Stimulated activated CD8-positive, alpha-beta memory T cell treated with anti-CD3 and anti-CD28 coated beads, Interleukin-15, amount 100 ng/mL, for 1 hour (primary cell): ENCODE data around the gene ITPR2.
"Not testable (repeated sequence)": the region's sequence is repeated elsewhere in the genome, so short reads cannot be mapped to it uniquely, and the experiment has no call there.

Experiments
- DNase-seq: peaks from one replicate; pipeline ENCODE4 v3.0.0-alpha.2; 2020; ENCODE audit warnings: low read depth

The ITPR2 gene

DNA sequence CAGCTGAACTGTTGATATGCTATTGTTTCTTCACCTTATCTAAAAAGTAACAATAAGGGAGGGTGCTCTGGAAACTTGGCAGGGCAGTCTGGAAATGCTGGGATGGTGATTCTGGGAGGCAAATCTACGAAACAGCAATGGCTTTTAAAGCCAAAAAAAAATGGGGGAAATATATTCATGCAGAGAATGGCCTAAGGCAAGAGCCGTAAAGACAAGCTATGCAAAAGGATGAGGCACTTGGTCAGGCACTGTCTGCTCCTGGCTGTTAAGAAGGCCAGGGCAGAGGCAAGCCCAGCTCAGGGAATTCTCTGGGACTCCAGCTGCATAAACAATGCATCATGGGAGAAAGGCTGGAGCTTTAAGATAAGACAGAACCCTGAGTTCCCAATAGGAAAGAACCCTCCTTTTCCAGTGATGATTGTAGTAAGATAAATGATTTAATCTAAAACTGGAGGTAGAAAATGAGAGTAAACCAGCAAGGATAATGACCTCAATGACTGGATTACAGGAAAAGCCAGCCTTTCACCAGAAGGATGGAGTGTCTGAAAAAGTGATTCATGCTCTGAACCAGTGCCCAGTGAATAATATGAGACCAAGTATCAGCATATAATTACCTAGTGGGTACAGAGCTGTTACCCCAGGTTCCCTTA lies 46.0 kb downstream of the ITPR2 start:
- DNase-seq = no peak

DNA sequence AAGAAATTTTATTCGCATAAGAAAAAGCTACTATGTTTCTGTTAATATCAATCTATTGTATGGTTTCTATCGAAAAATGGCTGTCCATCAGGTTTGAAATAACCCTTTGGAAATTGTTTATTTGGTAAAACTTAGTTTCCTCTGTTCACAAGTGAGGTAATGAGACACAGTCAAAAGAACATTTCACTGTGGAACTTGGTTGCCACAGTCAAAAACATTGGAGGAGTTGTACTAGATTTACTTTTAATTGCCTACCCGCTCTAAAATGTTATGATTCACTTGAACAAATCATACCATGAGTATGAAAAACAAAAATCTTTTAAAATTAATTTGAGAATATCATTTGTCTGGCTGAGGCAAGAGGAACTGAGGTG lies 46.5 kb downstream of the ITPR2 start:
- DNase-seq = no peak

DNA sequence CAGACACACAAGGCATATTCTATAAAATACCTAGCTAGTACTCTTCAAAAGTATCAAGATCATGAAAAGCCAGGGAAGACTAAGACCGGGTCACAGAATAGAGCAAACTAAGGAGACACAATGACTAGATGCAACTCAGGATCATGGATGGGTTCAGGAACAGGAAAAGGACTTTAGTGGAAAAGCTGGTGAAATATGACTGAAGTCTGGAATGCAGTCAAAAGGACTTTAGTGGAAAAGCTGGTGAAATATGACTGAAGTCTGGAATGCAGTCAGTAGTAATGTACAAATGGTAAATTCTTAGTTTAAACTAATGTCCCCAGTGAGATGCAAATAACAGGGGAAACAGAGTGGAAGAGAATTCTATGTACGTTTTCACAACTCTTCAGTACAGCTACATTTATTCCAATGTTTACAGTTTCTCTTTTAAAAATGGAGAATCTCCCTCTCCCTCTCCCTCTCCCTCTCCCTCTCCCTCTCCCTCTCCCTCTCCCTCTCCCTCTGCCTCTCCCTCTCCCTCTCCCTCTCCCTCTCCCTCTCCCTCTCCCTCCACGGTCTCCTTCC lies 49.1 kb downstream of the ITPR2 start:
- not testable (repeated sequence) for DNase-seq

DNA sequence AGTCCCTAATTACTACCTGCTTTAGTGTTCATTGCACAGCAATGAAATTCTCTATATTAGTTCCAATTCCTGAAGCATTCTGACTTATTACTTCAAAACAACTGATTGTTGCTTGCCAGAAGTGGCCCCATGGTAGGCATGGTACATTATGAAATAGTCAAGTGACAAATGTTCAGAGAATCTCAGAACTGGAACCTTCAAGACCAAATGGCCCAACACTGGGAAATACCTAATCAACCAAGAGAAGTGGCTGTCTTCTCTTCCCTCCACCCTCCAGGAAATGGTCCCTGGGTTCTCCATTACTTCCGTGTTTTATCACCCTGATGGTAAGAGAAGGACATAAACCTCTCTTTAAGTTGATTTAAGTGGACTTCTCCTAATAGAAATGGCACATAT lies 49.9 kb downstream of the ITPR2 start:
- no peak for DNase-seq

DNA sequence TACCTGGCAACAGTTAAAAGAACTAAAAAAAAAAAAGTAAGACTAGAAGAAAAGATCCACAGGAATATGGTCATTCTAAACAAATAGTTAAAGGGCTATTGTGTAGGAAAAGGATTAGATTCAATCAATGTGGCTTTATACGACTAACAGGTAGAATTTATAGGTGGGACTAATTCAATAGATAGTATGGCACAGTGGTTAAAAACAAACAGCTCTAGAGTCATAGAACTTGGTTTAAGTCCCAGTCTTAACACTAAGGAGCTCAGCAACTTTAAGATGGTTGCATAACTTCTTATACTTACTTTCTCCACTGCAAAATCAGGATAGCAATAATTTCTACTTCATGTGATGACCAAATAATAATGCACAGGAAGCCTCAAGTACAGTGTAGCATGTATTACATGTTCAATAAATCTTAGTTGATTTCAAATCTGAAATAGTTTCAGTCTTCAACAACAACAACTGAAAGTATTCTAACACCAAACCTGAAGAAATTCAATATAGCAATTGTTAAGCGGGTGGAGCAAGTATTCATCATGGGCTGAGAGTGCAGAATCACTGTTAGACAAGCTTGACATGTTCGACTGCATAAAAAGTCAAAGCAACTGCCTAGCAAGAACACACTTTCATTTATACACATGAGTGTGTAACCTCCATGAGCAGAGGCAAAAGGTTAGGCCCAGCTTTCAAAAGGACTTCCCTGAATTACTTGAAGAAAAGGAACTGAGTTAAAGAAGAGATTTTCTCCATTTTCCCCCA lies 50.4 kb downstream of the ITPR2 start:
- no peak for DNase-seq

DNA sequence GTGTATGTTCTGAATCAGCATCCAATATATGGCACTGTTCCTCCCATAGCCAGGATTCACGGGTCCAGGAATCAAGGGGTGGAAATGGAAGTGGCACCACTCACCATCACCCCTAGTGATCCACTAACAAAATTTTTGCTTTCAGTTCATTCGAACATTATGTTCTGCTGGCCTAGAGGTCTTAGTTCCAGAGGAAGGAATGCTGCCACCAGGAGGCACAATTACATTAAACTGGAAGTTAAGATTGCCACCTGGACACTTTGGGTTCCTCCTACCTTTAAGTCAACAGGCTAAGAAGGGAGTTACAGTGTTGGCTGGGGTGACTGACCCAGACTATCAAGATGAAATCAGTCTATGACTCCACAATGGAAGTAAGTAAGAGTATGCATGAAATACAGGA lies 52.3 kb downstream of the ITPR2 start:
- DNase-seq = not testable (repeated sequence)

DNA sequence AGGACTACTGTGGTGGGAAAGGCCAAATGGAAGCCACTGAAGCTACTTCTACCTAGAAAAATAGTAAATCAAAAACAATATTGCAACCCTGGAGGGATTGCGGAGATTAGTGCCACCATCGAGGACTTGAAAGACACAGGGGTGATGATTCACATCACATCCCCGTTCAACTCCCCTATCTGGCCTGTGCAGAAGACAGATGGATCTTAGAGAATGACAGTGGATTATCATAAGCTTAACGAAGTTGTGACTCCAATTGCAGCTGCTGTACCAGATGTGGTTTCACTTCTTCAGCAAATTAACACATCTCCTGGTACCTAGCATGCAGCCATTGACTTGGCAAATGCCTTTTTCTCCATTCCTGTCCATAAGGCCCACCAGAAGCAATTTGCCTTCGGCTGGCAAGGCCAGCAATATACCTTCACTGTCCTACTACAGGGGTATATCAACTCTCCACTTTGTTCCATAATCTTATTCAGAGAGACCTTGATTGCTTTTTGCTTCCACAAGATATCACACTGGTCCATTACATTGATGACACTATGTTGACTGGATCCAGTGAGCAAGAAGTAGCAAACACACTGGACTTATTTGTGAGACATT lies 54.7 kb downstream of the ITPR2 start:
- DNase-seq = not testable (repeated sequence)

DNA sequence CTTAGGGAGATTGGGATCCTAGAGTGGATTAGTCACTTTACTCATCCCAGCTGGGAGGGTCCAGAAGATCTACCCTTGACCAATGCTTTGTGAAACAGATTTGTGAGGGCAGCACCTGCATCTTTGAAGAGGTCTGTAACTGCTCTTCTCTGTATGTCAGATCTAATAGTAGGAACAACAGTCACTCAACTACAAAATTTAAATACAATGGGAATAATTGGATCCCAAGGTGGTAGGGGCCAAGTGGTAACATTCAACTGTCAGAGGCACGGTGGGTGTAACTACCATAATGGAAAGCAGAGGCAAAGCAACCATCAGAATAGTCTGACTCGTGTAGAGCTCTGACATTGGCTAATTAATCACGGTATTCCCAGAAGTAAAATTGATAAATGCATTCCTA lies 55.8 kb downstream of the ITPR2 start:
- DNase-seq = no peak

DNA sequence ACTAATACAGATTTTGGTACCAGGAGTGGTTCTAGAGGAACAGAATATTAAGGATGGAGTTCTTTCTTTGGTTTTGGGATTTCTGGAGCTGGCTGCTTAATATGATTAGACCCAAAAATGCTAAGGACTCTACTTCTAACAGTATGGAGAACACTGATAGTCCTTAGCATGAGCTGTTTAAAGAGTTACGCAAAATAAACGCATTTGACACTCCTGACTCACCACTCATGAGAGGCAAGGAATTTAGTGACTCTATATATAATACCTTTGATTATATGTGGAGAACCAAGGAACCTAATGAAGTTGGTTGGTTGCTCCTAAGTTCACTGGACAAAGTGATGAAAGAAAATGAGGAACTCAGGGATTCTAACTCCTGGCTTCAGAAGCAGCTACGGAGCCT lies 57.0 kb downstream of the ITPR2 start:
- not testable (repeated sequence) for DNase-seq

DNA sequence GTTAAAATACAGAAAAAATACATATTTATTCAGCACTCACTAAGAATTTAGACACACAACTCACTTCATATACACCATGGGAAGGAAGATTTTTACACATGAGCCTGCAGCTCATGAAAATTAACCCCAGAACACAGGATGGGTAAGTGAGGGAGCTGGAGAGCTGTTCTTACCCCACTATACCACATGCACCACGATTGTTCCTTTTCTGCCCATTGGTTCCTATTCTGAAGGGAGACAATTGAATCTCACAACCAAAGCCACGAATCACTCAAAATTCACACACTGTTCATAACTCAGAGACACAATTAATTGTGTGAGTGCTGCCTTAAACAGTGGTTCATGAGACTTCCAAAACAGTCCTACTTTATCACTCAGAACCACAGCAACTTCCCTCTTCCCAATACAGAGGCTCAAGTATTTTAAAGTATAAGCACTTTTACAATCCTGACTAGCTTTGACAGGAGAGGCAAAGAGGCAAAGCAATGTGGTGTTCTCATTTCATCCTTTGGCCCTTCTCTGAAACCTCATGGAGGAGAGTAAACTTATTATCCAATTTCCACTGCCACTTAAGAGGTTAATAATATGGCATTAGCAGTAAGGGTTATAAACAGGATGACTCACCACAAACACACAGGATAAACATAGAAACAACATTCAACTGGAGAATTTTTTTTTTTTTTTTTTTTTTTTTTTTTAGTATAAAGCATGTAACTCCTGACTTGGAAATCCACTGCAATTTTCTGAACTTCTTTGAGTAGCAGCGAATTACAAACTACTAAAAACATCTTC lies 59.5 kb downstream of the ITPR2 start:
- DNase-seq = no peak

DNA sequence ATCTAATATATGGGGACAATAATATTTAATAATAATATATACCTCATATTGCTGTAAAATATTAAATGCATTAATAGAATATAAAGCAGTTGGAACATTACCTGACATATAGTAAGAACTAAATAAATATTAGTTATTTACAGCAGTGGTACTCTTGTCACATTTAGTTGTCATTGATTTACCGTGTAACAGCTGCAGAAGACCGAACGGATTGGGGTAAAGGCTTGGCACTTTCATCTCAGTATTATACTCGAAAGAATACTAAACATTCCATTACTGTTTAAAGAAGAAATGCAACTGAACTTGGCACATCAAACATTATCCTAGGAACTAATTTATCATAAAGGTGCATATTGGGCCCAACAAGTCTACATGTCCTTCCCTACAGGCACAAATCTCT lies 61.1 kb downstream of the ITPR2 start:
- no peak for DNase-seq

DNA sequence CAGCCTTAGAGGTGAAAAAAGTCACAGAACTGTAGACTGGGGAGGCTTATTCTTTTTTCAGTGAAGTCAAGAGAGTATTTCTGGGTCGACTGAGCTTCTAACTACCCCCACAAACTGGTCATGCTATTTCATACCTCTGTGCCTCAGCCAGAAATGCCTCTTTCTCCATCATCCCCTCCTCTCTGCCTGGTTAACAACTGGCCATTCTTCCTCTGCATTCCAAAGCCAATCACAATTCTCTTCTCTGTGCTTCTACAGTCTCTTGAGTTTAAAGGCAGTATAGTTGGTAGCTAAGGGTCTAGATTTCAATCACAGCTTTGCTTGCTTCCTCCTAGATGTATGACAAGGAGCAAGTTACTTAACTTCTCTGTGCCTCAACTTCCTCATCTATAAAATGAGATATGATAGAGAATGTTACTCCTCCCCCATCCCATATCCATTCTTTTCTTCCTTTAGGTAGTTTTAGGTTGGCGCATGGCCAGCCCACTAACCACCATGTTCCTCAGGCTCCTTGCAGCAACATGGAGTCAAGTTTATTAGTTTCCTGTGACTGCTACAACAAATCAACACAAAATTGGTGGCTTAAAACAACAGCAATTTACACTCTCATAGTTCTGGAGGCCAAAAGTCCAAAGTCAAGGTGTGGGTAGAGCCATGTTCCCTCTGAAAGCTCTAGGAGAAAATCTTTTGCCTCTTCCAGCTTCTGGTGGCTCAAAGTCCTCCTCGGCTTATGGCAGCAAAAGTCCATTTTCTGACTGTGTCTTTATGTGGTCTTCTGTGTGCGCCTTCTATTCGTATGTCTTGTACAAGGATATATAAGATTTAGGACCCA lies 62.5 kb downstream of the ITPR2 start:
- DNase-seq = no peak

DNA sequence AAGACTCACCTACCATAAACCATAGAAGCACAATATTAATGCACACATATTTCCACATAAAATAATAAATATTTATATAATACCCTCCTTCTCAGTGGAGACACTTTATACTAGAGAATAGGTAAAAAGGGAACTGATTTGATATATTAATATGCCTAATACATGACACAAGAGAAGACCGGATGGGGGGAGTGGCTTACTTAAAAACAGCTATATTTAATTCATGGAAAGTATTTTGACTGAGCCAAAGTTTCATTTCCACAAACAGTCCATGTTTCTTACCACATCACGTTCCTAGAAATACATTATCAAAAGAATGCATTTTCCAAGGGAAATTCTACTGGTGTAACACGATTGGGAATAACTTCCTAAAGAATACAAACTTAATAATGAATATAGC lies 63.4 kb downstream of the ITPR2 start:
- DNase-seq = no peak

DNA sequence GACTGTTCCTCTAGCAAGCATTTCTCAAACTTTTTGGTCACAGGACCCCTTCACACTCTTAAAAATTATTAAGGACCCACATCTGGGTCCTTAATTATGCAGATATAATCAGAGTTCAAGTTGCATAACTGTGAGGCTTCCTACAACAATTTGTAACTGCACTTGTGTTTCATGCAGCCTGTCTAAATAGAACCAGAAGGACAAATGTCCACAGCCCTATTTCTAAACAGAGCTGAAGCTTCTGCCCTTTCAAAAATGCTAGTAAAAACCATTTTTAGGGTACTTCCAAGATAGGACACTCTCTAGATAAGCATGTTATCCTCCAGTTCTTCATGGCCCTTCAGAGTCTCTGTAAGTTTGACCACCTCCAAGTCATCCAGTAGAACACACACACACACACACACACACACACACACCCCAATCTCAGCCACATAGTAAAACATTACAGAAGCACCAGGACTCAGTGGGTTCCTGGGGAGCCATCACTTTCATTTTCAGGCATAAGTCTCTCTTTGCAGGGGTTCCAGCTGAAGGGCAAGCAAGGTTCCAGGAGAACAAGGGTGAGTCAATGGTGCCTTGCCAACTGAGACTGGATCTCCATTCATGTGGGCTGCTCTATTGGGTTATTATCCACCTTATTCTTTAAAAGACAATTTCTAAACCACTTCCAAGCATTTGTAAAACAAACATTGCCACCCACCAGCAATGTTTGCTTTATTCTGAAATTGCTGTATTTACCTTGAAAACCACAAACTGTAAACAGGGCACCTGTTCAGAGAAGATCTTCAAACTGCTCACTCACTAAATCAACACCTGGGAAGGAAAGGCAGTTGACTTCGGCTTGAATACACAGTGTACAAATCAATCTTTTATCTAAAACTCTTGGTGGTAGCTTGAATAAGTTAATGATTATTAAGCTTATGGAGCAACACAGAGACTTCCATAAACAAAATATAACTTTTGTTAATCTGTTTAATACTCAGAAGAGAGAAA lies 64.1 kb downstream of the ITPR2 start:
- DNase-seq = no peak

DNA sequence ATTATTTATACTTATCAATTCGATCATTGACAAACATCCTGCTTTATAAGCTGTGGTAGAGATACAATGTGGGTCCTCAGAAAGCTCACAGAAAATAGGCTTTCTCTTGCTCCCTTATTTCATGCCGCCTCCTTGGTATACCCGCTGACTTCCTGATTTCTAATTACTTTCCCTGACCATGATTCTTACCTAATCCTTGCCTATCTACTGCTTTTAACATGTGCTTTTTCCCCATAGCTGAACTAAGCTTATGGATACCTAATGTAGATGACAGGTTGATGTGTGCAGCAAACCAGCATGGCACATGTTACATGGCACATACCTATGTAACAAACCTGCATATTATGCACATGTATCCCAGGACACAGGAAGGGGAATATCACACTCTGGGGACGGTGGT lies 65.1 kb downstream of the ITPR2 start:
- no peak for DNase-seq

DNA sequence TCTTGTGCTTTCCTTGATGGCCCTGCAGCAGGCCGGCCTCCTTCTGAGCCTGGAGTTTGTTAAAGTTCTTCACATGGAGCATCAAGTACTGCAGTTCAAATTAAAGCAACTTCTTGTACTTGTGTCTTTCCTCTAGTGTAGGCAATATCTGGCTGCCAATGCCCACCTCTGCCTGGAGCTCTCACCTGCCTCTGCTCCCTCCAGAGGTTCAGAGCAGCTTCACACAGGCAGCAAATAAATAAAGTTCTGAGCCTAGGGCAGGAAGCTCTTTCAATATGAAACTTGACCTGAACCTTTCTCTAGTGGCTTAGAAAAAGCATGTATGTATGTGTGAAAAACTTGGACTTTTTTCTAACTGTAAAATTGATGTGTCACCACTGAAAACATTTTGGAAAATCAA lies 65.9 kb downstream of the ITPR2 start:
- no peak for DNase-seq

DNA sequence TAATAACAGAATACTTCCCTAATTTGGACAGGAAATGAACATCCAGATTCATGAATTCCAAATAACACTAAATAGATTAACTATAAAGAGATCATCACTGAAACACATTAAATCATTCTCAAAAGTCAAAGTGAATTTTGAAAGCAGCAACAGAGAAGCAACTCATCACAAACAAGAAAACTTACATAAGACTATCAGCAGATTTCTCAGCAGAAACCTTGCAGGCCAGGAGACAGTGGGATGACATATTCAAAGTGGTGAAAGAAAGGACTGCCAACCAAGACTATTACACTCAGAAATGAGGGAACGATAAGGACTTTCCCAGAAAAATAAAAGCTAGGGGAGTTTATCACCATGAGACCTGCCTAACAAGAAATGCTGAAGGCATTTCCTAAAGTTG lies 70.8 kb downstream of the ITPR2 start:
- DNase-seq = no peak

DNA sequence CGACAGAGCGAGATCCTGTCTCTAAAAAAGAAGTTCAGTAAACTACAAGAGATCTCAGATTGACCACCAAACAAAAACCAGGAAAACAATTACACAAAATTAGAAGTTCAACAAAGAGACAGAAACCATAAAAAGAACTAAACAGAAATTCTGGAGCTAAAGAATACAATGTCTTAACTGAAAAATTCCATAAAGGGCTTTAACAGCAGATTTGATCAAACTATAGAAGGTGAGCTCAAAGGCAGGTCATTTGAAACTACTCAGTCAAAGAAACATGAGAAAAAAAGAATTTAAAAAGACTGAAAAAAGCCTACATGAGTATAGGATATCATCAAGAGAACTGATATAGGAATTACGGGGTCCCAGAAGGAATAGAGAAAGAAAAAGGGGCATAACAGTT lies 71.2 kb downstream of the ITPR2 start:
- no peak for DNase-seq

DNA sequence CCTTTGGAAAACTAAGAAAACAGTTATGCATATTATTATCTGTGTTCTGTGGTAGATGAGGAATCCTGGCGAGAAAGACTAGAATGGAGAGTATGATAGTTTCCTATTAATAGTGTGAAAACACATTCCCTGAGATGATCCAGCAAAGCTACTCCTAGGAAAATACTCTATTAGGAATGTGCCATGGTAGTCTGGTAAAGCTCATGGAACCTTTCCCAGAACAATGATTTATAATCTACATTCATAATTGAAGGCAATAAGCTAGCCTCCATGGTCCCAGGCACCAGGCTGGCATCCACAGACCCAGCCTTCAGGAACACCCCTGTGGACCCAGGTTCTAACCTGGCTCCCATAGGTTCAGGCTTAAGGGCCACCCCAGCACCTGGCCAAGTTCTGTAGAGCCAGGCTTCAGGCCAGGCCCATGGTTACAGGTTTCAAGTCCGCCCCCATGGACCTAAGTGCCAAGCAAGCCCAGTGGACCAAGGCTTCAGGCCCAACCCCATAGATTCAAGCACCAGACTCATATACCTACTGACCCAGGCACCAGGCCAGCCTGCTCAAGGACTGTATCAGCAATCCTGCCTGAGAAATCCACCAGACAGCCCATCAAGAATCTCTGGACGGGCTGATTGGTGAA lies 72.2 kb downstream of the ITPR2 start:
- no peak for DNase-seq

DNA sequence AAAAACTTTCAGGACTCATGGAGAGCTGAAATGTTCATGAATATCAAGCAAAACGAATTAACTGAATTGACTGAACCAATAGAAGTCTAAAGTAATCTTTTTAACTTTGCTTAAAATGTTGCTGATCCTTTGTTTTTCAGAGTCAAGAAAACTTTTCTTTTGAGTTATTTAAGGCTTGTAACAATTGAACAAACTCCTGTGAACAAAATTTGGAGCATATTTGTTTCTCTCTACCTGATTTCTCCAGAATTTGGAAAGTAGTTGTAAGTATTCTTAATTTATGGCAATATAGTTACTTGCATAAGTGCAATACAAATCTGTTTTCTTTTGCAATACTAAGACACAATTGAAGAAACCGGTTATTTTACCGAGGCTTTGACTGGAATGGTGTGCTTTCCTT lies 77.6 kb downstream of the ITPR2 start:
- not testable (repeated sequence) for DNase-seq
